Fibroblast of lung (primary cell): ENCODE data around the gene NOXO1.

Source experiments
- EZH2 ChIP-seq: IDR thresholded peaks from 2 replicates; pipeline ENCODE4 v1.5.1; 2012; ENCODE audit warnings: low read length, control low read depth, mild to moderate bottlenecking; ENCODE audit errors: missing control alignments
- TF ChIP-seq, protein P1 (sequence below), 2 donors: IDR thresholded peaks in 1 of 2; conservative IDR thresholded peaks in 1 of 2; 1 replicate in 1 of 2; 2 replicates in 1 of 2; pipeline ENCODE4 v1.5.1; 2011 to 2012; ENCODE audit warnings: low read length in 2 of 2, control low read depth in 1 of 2, inconsistent platforms in 1 of 2, low read depth in 1 of 2, mild to moderate bottlenecking in 1 of 2

- TF ChIP-seq, protein P1, sequence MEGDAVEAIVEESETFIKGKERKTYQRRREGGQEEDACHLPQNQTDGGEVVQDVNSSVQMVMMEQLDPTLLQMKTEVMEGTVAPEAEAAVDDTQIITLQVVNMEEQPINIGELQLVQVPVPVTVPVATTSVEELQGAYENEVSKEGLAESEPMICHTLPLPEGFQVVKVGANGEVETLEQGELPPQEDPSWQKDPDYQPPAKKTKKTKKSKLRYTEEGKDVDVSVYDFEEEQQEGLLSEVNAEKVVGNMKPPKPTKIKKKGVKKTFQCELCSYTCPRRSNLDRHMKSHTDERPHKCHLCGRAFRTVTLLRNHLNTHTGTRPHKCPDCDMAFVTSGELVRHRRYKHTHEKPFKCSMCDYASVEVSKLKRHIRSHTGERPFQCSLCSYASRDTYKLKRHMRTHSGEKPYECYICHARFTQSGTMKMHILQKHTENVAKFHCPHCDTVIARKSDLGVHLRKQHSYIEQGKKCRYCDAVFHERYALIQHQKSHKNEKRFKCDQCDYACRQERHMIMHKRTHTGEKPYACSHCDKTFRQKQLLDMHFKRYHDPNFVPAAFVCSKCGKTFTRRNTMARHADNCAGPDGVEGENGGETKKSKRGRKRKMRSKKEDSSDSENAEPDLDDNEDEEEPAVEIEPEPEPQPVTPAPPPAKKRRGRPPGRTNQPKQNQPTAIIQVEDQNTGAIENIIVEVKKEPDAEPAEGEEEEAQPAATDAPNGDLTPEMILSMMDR (conservative IDR thresholded peaks at IDR 0.05 in 1 of 2, IDR thresholded peaks at IDR 0.05 in 1 of 2; ENCODE audit: low read depth in 1 of 2, low read length in 2 of 2) = no peak
- no peak for TF ChIP-seq EZH2
Observed at GRCh38 chr16:2028146-2028545, 46.9 kb upstream of the NOXO1 start.
